ENCODE data around the gene ZDHHC14.
"Not testable (repeated sequence)": the region's sequence is repeated elsewhere in the genome, so short reads cannot be mapped to it uniquely, and the experiment has no call there.

The ZDHHC14 gene

DNA sequence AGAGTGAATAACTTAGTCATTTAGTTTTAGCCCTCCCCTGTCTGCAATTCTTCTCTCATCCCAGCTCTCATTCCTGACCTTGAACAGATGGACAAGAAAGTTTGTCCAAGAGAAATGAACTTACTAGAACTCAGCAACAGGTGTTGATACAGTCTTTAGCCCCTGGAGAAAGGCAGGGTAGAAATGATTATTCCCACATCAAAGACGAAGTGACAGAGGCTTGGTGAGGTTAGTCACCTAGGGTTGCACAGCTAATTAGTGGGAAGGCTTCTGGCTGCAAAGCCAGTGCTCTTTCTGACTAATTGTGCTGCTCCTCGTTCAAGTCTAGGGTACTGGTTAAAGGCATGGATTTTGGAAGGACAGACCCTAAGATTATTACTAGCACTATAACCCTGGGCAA lies 4.5 kb downstream of the ZDHHC14 start:
- H3K9me3 ChIP-seq = no peaks in the 10 kb centered on the region
- no peaks in the 10 kb centered on the region for H3K36me3 ChIP-seq (replicated peaks)
- no peak for DNase-seq (ENCODE audit: low spot score in 2 of 2)
- no peaks in the 10 kb centered on the region for H3K27me3 ChIP-seq (ENCODE audit: low read depth)
- no peak overlapping the region for H3K4me3 ChIP-seq
- peaks cover 10% of the 10 kb centered on the region for H3K4me1 ChIP-seq
- in situ Hi-C loops (cut with MboI; ENCODE audit: low sequenced_read_pairs) = no loop called here

DNA sequence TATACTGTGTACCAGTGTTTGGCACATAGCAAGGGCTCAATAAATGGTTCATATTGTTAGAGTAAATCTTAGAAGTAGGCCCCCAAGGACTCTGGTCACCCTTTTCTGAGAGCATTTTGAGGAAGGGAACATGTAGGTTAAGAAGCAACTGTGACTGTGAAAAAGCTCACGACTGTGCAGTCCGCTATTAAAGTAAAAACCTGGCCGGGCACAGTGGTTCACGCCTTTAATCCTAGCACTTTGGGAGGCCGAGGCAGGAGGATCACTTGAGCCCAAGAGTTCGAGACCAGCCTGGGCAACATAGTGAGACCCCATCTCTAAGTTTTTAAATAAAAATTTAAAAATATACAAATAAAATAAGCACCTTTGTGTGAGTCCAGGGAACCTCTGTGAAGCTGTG lies 5.0 kb downstream of the ZDHHC14 start:
- DNase-seq (ENCODE audit: low spot score in 2 of 2) = no peak
- in situ Hi-C loops (cut with MboI; ENCODE audit: low sequenced_read_pairs) = no loop called here
- peaks cover 10% of the 10 kb centered on the region for H3K4me1 ChIP-seq
- no peaks in the 10 kb centered on the region for H3K27me3 ChIP-seq (ENCODE audit: low read depth)
- H3K9me3 ChIP-seq = no peaks in the 10 kb centered on the region; the same call in 1 of the 2 replicates
- no peaks in the 10 kb centered on the region for H3K36me3 ChIP-seq (replicated peaks)
- H3K4me3 ChIP-seq = no peak overlapping the region

GRCh38 chr6:157386454-157386853 lies 5.5 kb downstream of the ZDHHC14 start:
- peaks cover 4% of the 10 kb centered on the region for H3K9me3 ChIP-seq
- in situ Hi-C loops (cut with MboI; ENCODE audit: low sequenced_read_pairs) = no loop called here
- peaks cover 10% of the 10 kb centered on the region for H3K4me1 ChIP-seq
- DNase-seq (ENCODE audit: low spot score in 2 of 2) = no peak
- no peaks in the 10 kb centered on the region for H3K27me3 ChIP-seq (ENCODE audit: low read depth)
- H3K36me3 ChIP-seq (replicated peaks) = no peaks in the 10 kb centered on the region
- H3K4me3 ChIP-seq = no peak overlapping the region

GRCh38 chr6:157388924-157389323 lies 7.9 kb downstream of the ZDHHC14 start:
- Histone ChIP-seq H3K27me3 (ENCODE audit: low read depth) (no peaks in the 10 kb centered on the region), H3K4me1 (no peaks in the 10 kb centered on the region), H3K36me3 (replicated peaks) (no peaks in the 10 kb centered on the region), H3K9me3 (peaks cover 6% of the 10 kb centered on the region), H3K4me3 (no peak overlapping the region)
- in situ Hi-C loops (cut with MboI; ENCODE audit: low sequenced_read_pairs) = no loop called here
- no peak for DNase-seq (ENCODE audit: low spot score in 2 of 2)

GRCh38 chr6:157390273-157391060 lies 9.5 kb downstream of the ZDHHC14 start:
- H3K27me3 ChIP-seq (ENCODE audit: low read depth) = no peaks in the 10 kb centered on the region
- no peak for DNase-seq (ENCODE audit: low spot score in 2 of 2)
- in situ Hi-C loops (cut with MboI; ENCODE audit: low sequenced_read_pairs) = no loop called here

DNA sequence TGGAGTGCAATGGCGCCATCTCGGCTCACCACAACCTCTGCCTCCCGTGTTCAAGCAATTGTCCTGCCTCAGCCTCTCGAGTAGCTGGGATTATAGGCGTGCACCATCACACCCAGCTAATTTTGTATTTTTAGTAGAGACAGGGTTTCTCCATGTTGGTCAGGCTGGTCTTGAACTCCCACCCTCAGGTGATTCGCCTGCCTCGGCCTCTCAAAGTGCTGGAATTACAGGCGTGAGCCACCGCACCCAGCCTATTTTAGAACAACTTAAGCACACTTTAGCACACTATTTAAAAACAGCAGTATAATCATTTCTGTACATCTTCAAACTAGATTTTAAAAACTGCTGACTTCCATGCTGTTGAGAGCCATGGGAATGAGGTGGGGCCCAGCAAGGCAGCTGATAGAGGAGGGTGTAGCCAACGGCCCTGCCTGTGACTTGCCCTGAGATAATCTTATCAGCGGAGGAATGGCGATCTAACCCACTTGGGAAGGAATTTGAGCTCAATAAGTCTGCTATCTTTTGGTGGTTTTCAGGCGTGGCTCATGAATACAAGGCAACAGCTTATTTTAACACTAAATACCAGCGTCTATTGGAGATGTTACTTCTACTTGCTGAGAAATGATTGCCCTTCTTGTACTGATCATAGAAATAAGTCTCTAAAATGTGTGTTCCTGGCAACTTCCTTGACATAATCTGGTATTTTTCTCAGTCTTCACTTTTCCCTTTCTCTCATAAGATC lies 12.1 kb downstream of the ZDHHC14 start:
- in situ Hi-C loops (cut with MboI; ENCODE audit: low sequenced_read_pairs) = no loop called here
- Histone ChIP-seq H3K4me3 (no peak overlapping the region), H3K9me3 (peaks cover 6% of the 10 kb centered on the region), H3K36me3 (replicated peaks) (no peaks in the 10 kb centered on the region), H3K4me1 (no peaks in the 10 kb centered on the region), H3K27me3 (ENCODE audit: low read depth) (no peaks in the 10 kb centered on the region)
- no peak for DNase-seq (ENCODE audit: low spot score in 2 of 2)

More at GRCh38 chr6:157390273-157391060, 9.5 kb downstream of the ZDHHC14 start:
- Histone ChIP-seq H3K36me3 (replicated peaks) (no peaks in the 10 kb centered on the region), H3K9me3 (peaks cover 6% of the 10 kb centered on the region), H3K4me3 (no peak overlapping the region), H3K4me1 (no peaks in the 10 kb centered on the region)

DNA sequence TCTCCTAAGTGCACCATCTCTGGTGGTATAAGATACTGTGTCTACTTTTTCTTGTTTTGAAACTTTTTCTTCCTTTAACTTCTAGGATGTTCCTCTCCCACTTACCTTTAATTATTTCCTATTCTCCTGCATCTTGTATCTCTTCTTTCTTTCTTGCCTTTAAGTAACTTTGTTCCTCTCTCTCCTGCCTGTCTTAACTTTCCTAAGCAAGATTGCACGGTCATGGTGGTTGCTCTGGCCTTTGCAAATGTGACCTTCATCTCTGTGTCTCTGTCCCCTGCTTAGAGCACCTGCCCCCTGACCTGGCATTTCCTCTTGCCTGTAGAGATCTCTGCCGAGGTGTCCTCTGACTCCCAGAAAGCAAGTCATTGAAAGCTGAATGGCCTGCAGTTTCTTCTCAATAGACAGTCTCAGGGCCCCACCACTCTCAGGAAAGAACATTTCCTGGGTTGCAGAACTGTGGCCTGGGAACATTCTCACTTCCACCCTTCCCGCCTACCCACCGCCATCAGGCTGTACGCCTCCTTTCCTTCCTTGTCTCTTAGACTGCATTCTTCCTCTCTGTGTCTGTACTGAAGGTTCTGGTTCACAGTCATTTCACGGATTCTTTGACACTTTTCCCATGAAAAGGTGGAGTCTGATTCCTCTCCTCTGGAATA lies 12.8 kb downstream of the ZDHHC14 start:
- in situ Hi-C loops (cut with MboI; ENCODE audit: low sequenced_read_pairs) = no loop called here
- Histone ChIP-seq H3K4me1 (no peaks in the 10 kb centered on the region), H3K27me3 (ENCODE audit: low read depth) (no peaks in the 10 kb centered on the region), H3K9me3 (peaks cover 6% of the 10 kb centered on the region), H3K4me3 (no peak overlapping the region), H3K36me3 (replicated peaks) (no peaks in the 10 kb centered on the region)
- DNase-seq (ENCODE audit: low spot score in 2 of 2) = no peak

- H3K9me3 ChIP-seq; H3K36me3 ChIP-seq (replicated peaks); H3K4me3 ChIP-seq; H3K27me3 ChIP-seq (ENCODE audit: low read depth); H3K4me1 ChIP-seq; in situ Hi-C loops (cut with MboI; ENCODE audit: low sequenced_read_pairs); DNase-seq (ENCODE audit: low spot score in 2 of 2): not testable (repeated sequence)
Observed at GRCh38 chr6:157395199-157395598, 14.2 kb downstream of the ZDHHC14 start.

DNA sequence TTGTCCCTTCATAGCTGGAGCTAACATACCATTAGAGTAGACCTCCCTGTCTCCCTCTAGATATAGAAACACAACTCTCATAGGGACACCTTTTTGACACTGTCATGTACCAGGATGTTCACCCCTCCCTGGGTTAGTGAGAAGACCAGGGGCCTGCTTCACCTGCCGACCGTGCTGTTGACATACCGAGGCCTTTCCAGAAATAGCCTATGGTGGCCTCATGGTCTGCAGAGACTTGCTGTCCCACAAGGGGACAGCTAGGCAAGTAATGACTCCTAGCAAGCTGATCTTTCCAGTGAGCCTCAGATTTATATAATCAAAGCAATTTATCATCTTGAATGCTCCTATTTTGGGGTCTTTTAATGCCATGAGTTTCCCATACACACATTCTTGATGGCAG lies 15.0 kb downstream of the ZDHHC14 start:
- in situ Hi-C loops (cut with MboI; ENCODE audit: low sequenced_read_pairs) = no loop called here
- Histone ChIP-seq H3K9me3 (peaks cover 6% of the 10 kb centered on the region), H3K27me3 (ENCODE audit: low read depth) (no peaks in the 10 kb centered on the region), H3K36me3 (replicated peaks) (no peaks in the 10 kb centered on the region), H3K4me1 (no peaks in the 10 kb centered on the region), H3K4me3 (no peak overlapping the region)
- DNase-seq (ENCODE audit: low spot score in 2 of 2) = no peak

DNA sequence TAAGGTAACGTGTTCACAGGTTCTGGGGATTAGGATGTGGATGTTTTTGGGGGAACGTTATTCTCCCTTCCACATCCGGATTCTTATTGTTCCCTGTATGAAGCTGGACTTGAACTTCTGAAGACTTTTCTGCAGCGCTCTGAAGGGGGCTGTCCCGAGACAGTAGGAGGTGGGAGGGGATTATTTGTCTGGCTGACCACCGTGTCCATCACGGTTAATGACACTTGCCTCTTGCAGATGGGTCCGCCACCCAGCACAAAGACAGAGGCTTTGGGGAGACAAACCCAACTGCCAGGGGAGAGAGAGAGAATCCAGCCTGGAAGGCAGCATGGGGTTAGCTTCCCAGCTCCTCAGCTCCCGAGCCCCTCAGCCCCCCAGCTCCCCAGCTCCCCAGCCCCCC lies 16.7 kb downstream of the ZDHHC14 start:
- H3K4me3 ChIP-seq = no peak overlapping the region
- H3K4me1 ChIP-seq = peaks cover 4% of the 10 kb centered on the region
- no peaks in the 10 kb centered on the region for H3K27me3 ChIP-seq (ENCODE audit: low read depth)
- H3K36me3 ChIP-seq (replicated peaks) = no peaks in the 10 kb centered on the region
- H3K9me3 ChIP-seq = no peaks in the 10 kb centered on the region
- no peak for DNase-seq (ENCODE audit: low spot score in 2 of 2)
- in situ Hi-C loops (cut with MboI; ENCODE audit: low sequenced_read_pairs) = no loop called here

DNA sequence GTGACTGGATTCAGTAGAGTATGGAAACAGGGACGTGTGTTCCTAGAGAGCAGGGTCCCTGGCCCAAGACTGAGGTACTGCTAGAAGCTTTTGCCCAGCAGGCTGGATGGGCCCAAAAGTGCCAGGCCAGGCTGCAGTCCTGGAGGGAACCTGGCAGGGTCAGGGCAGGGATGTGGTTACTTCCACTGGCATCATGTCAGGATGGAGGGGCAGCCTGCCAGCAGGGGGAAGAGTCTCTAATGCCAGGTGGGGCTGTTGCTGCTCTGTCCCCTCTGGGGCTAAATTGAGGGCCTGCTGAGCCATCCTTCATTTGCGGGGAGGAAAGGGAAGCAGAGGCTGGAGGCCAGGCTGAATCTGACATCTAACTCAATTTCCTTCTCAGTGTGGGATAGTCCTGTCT lies 17.2 kb downstream of the ZDHHC14 start:
- no peak for DNase-seq (ENCODE audit: low spot score in 2 of 2)
- H3K4me1 ChIP-seq = peaks cover 9% of the 10 kb centered on the region
- H3K27me3 ChIP-seq (ENCODE audit: low read depth) = no peaks in the 10 kb centered on the region
- H3K36me3 ChIP-seq (replicated peaks) = no peaks in the 10 kb centered on the region
- H3K4me3 ChIP-seq = no peak overlapping the region
- in situ Hi-C loops (cut with MboI; ENCODE audit: low sequenced_read_pairs) = no loop called here
- H3K9me3 ChIP-seq = no peaks in the 10 kb centered on the region

DNA sequence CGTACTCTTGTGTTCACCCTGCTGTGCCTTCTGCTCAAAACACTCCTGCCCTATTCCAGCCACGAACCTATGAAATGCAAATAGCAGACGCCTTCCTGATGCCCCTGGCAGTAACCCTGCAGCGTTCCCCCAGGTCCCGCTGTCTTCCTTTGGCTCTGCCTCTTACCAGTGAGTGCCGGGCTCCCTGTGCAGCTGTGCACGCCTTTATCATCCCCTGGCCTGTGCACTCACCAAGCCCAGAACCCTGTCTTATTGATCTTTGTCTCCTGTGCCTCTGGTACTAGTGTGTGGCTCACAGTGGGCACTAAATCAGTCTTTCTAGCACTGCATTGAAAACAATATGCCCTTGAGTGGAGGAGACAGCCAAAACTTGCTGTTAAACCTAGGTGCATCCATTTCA lies 19.7 kb downstream of the ZDHHC14 start:
- Histone ChIP-seq H3K4me3 (no peak overlapping the region), H3K27me3 (ENCODE audit: low read depth) (no peaks in the 10 kb centered on the region), H3K4me1 (peaks cover 19% of the 10 kb centered on the region), H3K36me3 (replicated peaks) (no peaks in the 10 kb centered on the region), H3K9me3 (no peaks in the 10 kb centered on the region)
- in situ Hi-C loops (cut with MboI; ENCODE audit: low sequenced_read_pairs) = no loop called here
- no peak for DNase-seq (ENCODE audit: low spot score in 2 of 2)

DNA sequence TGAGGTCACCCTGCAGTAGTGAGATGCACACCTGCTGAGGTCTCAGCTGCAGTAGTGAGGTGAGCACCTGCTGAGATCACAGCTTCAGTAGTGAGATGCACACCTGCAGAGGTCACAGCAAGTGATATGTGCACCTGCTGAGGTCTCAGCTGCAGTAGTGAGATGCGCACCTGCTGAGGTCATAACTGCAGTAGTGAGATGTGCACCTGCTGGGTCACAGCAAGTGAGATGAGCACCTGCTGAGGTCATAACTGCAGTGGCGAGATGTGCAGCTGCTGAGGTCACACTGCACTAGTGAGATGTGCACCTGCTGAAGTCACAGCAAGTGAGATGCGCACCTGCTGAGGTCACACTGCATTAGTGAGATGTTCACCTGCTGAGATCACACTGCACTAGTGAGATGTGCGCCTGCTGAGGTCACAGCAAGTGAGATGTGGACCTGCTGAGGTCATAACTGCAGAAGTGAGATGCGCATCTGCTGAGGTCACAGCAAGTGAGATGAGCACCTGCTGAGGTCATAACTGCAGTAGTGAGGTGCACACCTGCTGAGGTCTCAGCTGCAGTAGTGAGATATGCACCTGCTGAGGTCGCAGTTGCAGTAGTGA lies 20.8 kb downstream of the ZDHHC14 start:
- in situ Hi-C loops (cut with MboI; ENCODE audit: low sequenced_read_pairs) = no loop called here
- peaks cover 19% of the 10 kb centered on the region for H3K4me1 ChIP-seq
- DNase-seq (ENCODE audit: low spot score in 2 of 2) = no peak
- no peak overlapping the region for H3K4me3 ChIP-seq
- H3K27me3 ChIP-seq (ENCODE audit: low read depth) = no peaks in the 10 kb centered on the region
- no peaks in the 10 kb centered on the region for H3K9me3 ChIP-seq
- no peaks in the 10 kb centered on the region for H3K36me3 ChIP-seq (replicated peaks)

Measured in HAP-1 (cell line).